GM13976 (cell line): ENCODE results near the gene COLGALT1.

ENCODE experiments used
- DNase-seq: peaks from one replicate; pipeline ENCODE4 v3.0.0; 2012; ENCODE audit warnings: low spot score
- in situ Hi-C: fragments of 300-500 bp; cut with MboI; formaldehyde crosslinking; loops from one replicate; pipeline ENCODE4 v1.12.0; 2022; ENCODE audit warnings: low sequenced_read_pairs, mixed read lengths, inconsistent platforms; ENCODE audit not compliant: unreplicated experiment
- TF ChIP-seq, protein P1 (sequence below): IDR thresholded peaks from 2 replicates; pipeline ENCODE4 v1.5.1; 2012; ENCODE audit warnings: borderline replicate concordance, mild to moderate bottlenecking; ENCODE audit not compliant: insufficient read depth; ENCODE audit errors: extremely low read depth, missing control alignments, control extremely low read depth

Gene COLGALT1

GRCh38 chr19:17605117-17605516, 49.7 kb downstream of the COLGALT1 start:
- DNase-seq = no peak
- in situ Hi-C loops = no loop called here
- TF ChIP-seq, protein P1, sequence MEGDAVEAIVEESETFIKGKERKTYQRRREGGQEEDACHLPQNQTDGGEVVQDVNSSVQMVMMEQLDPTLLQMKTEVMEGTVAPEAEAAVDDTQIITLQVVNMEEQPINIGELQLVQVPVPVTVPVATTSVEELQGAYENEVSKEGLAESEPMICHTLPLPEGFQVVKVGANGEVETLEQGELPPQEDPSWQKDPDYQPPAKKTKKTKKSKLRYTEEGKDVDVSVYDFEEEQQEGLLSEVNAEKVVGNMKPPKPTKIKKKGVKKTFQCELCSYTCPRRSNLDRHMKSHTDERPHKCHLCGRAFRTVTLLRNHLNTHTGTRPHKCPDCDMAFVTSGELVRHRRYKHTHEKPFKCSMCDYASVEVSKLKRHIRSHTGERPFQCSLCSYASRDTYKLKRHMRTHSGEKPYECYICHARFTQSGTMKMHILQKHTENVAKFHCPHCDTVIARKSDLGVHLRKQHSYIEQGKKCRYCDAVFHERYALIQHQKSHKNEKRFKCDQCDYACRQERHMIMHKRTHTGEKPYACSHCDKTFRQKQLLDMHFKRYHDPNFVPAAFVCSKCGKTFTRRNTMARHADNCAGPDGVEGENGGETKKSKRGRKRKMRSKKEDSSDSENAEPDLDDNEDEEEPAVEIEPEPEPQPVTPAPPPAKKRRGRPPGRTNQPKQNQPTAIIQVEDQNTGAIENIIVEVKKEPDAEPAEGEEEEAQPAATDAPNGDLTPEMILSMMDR = no peak

GRCh38 chr19:17605761-17606589, 50.5 kb downstream of the COLGALT1 start:
- in situ Hi-C loops = no loop called here

DNA sequence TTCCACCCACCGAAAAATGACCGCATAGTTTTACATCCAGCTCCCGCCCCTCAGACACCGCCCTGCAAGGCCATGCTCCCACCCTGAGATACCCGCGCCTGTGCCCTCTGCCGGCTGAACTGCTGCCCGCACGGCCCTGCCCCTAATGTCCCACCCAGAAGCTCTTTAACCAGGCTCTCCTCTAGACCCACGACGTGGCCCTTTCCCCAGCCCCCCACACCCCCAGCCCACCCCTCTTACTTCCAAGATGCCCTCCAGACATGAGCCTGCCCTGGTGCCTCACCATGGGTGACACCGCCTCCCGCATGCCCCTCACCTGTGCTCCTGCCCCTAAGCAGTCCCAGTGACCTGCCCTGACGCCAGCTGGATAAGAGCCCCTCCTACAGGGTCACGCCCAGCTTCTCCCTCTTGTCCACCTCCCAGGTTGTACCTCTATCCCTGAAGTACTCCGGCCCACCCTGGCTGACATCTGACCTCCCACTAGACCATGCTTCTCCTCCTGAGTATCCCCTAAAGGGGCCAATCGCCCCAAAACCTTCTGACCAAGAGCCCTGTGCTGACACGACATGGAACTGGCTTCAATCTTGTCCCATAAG, 51.2 kb downstream of the COLGALT1 start:
- TF ChIP-seq, protein P1 = peak; percentile 10
- in situ Hi-C loops = no loop called here
- DNase-seq = no peak

More at GRCh38 chr19:17605761-17606589, 50.5 kb downstream of the COLGALT1 start:
- TF ChIP-seq, protein P1 = peak; percentile 53
- peak; percentile 97 for DNase-seq

DNA sequence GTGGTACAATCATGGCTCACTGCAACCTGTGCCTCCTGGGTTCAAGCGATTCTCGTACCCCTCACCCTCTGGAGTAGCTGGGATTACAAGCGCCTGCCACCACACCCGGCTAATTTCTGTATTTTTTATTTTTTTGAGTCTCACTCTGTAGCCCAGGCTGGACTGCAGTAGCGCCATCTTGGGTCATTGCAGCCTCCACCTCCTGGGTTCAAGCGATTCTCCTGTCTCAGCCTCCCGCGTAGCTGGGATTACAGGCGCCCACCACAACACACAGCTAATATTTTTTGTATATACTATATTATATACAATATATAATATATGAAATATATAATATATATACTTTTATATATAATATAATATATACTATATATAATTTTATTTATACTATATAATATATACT, 52.5 kb downstream of the COLGALT1 start:
- TF ChIP-seq, protein P1 = no peak

DNA sequence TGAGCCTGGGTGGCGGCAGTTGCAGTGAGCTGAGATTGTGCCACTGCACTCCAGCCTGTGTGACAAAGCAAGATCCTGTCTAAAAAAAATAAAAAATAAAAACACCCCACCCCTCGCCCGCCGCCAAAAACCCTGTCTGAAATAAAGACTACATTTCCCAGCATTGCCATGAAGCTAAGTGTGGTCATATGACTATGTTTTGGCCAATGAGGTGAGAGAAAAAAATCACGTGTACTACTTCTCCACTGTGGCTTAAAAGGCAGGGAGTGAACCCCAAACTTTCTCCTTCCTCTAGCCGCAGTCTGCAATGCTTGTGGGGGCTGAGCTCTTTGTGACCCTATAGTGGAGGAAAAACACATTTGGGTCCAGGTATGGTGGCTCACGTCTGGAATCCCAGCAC, 54.9 kb downstream of the COLGALT1 start:
- in situ Hi-C loops = no loop called here
- TF ChIP-seq, protein P1 = no peak
- DNase-seq = peak; percentile 75

More for the DNA sequence above, 52.5 kb downstream of the COLGALT1 start:
- no peak for DNase-seq
- in situ Hi-C loops = no loop called here

DNA sequence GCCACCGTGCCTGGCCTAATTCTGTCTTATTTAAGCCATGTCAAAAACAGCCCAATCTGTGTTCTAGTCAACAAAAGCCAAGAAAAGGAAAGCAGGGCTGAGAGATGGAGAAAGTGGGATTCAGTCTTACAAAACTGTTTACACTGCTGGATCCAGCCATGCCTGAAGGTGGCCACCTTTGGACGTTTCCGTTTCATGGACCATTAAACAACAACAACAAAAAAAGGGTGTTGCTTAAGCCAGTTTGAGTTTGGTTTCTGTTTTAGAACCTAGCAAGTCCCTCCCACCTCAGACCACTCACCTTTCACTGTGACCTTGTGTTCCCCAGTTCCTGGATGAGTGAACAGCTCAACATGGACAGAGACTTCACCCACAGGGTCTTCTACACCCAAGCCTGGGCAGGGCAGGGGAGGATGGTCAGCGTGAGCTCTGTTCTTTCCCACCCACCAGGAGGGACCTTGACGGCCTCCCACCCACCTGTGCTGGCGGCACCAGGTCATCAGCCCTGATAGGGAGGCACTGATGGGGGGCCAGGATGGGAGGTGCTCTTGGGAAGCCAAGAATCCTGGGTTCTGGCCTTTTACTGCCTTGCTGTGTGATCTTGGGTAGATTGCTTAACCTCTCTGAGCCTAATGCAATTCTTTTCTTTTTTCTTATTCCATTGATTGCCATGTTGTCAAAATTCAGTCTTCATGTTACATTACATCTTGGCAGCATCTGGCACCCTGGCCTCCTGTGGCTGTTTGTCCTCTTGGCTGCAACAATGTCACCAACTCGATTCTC, 56.2 kb downstream of the COLGALT1 start:
- no peak for DNase-seq
- TF ChIP-seq, protein P1 = no peak
- in situ Hi-C loops = no loop called here
